ENCODE results near the gene SPHK1. TPM values are rescaled to one million over a fixed set of nuclear protein-coding genes. Genes with fewer than 3 reads are reported as not detected.
A peak's percentile ranks its signal among the peaks of the same experiment; 100 is the strongest.

SPHK1 gene
- total RNA-seq, 2 experiments from 2014 or later = 10.9 to 12.0 TPM

GRCh38 chr17:76376318-76377133 is 7.9 kb upstream of the SPHK1 start:
- no peaks in the 10 kb centered on the region for H3K27me3 Mint-ChIP-seq
- peaks cover 3% of the 10 kb centered on the region for H3K4me1 Mint-ChIP-seq
- H3K9me3 Mint-ChIP-seq = no peaks in the 10 kb centered on the region
- H3K36me3 Mint-ChIP-seq = no peaks in the 10 kb centered on the region
- DNase-seq = no peak
- no peak overlapping the region for H3K27ac Mint-ChIP-seq
- no peak overlapping the region for H3K4me3 Mint-ChIP-seq

GRCh38 chr17:76378548-76379274 is 5.7 kb upstream of the SPHK1 start:
- H3K27me3 Mint-ChIP-seq = no peaks in the 10 kb centered on the region
- no peak overlapping the region for H3K4me3 Mint-ChIP-seq
- H3K4me1 Mint-ChIP-seq = peaks cover 2% of the 10 kb centered on the region
- no peaks in the 10 kb centered on the region for H3K9me3 Mint-ChIP-seq
- no peak for DNase-seq
- H3K36me3 Mint-ChIP-seq = no peaks in the 10 kb centered on the region
- H3K27ac Mint-ChIP-seq = no peak overlapping the region

- Mint-ChIP-seq H3K27ac (no peak overlapping the region), H3K9me3 (no peaks in the 10 kb centered on the region), H3K36me3 (no peaks in the 10 kb centered on the region), H3K4me3 (no peak overlapping the region), H3K4me1 (peaks cover 2% of the 10 kb centered on the region), H3K27me3 (no peaks in the 10 kb centered on the region)
- no peak for DNase-seq
These were observed 5.2 kb upstream of the SPHK1 start for GRCh38 chr17:76379275-76379641.

DNA sequence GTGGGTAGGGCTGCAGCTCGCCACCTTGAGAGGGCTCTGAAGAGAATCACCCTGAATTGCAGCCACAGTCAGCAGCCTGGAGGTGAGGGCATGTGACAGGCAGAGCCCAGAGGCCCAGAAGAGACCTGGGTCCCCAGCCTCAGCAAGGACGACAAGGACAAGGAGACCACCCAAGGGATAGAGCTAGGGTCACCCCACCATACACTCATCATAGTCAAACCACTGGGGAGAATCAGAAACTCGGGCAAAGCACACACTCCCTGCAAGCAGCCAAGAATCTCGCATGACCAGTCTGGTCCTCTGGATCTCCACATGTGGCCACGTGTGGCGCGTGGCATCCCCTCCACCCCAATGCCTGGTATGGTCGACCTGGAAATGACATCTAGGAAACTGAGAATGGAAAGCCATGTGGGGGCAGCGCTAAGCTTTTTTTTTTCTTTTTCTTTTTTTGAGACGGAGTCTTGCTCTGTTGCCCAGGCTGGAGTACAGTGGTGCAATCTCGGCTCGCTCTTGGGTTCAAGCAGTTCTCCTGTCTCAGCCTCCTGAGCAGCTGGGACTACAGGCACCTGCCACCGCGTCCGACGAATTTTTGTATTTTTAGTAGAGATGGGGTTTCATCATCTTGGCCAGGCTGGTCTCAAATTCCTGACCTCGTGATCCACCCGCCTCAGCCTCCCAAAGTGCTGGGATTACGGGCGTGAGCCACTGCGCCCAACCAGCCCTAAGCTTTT is 4.6 kb upstream of the SPHK1 start:
- Mint-ChIP-seq H3K27ac (no peak overlapping the region), H3K4me1 (peaks cover 2% of the 10 kb centered on the region), H3K27me3 (no peaks in the 10 kb centered on the region), H3K36me3 (no peaks in the 10 kb centered on the region), H3K9me3 (no peaks in the 10 kb centered on the region), H3K4me3 (no peak overlapping the region)
- no peak for DNase-seq

GRCh38 chr17:76381633-76382350 is 2.6 kb upstream of the SPHK1 start:
- Mint-ChIP-seq H3K9me3 (no peaks in the 10 kb centered on the region), H3K4me1 (peaks cover 4% of the 10 kb centered on the region), H3K36me3 (peaks cover 2% of the 10 kb centered on the region), H3K27me3 (no peaks in the 10 kb centered on the region), H3K27ac (no peak overlapping the region), H3K4me3 (peak overlapping the region; percentile 14)
- no peak for DNase-seq

DNA sequence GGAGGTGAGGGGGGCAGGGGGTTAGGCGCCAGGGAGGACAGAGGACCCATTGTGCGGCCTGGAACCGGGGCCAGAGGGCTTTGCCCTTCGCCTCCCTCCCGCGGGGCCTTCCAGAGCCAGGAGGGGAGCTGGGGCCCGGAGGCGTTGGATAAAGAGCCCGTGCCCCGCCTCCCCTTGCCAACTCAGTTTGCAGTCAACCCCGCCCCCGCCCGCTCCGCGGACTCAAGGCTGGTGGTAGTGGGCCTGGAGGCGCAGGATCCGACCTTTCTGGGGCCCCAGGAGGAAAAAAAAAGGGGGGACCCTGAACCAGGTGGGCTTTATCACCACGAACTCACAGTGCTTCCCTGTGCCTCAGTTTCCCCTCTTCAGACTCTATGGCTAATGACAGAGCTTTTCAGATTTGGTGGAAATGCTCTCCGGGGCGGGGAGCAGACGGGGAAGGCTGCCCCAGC is 2.0 kb upstream of the SPHK1 start:
- peak overlapping the region; percentile 85 for H3K4me3 Mint-ChIP-seq
- H3K27ac Mint-ChIP-seq = no peak overlapping the region
- H3K4me1 Mint-ChIP-seq = peaks cover 4% of the 10 kb centered on the region
- H3K27me3 Mint-ChIP-seq = no peaks in the 10 kb centered on the region
- peaks cover 2% of the 10 kb centered on the region for H3K36me3 Mint-ChIP-seq
- DNase-seq = peak; percentile 26
- H3K9me3 Mint-ChIP-seq = no peaks in the 10 kb centered on the region

DNA sequence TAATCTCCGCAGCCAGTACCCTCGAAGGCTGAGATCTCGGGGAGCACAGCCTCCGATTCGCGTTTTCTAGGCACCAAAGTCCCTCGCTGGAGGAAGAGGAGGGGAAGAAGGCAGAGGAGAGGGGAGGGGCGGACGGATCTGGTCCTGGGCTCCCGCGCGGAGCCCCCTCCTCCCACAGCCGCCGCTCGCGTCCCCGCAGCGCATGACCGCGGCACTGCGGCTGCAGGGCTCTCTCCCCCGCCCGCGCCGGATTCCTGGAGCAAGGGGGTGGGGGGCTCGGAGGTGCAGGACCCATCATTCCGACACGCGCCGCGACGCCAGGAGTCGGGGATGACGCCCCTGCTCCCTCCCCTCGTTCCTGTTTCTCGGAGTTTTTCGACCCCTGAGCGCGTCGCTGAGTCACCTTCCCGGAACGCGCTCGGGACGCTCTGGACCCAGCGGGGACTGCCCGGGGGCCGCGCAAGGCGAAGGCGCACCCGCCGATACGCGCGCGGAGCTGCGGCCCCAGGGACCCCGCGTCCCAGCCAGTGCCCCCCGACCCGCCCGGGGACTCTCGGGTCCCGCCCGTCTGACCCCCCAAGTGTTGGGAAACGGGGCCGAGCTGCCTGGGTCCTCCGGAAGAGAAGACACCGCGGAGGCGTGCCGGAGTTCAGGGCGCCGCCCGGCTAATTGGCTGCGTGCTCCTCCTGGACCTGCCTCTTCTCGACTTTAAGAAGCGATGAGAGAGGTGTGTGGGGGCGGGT is 1.4 kb upstream of the SPHK1 start:
- H3K27me3 Mint-ChIP-seq = no peaks in the 10 kb centered on the region
- peak; percentile 74 for DNase-seq
- no peaks in the 10 kb centered on the region for H3K9me3 Mint-ChIP-seq
- peaks cover 2% of the 10 kb centered on the region for H3K36me3 Mint-ChIP-seq
- H3K4me1 Mint-ChIP-seq = peaks cover 4% of the 10 kb centered on the region
- no peak overlapping the region for H3K27ac Mint-ChIP-seq
- H3K4me3 Mint-ChIP-seq = peak overlapping the region; percentile 85

- H3K9me3 Mint-ChIP-seq = no peaks in the 10 kb centered on the region
- H3K4me3 Mint-ChIP-seq = peak overlapping the region; percentile 82
- no peaks in the 10 kb centered on the region for H3K27me3 Mint-ChIP-seq
These were observed 725 bp upstream of the SPHK1 start for GRCh38 chr17:76383546-76384221.

GRCh38 chr17:76384987-76385891 is 830 bp downstream of the SPHK1 start:
- Mint-ChIP-seq H3K36me3 (peaks cover 2% of the 10 kb centered on the region), H3K4me3 (peak overlapping the region; percentile 53), H3K9me3 (no peaks in the 10 kb centered on the region), H3K27me3 (no peaks in the 10 kb centered on the region), H3K4me1 (peaks cover 4% of the 10 kb centered on the region), H3K27ac (no peak overlapping the region)
- peak; percentile 40 for DNase-seq

More at GRCh38 chr17:76383546-76384221, 725 bp upstream of the SPHK1 start:
- Mint-ChIP-seq H3K4me1 (peaks cover 4% of the 10 kb centered on the region), H3K27ac (peak overlapping the region; percentile 87), H3K36me3 (peaks cover 2% of the 10 kb centered on the region)
- DNase-seq = peak; percentile 65

GRCh38 chr17:76385892-76386786 is 1.7 kb downstream of the SPHK1 start:
- Mint-ChIP-seq H3K4me3 (peak overlapping the region; percentile 44), H3K4me1 (peaks cover 4% of the 10 kb centered on the region), H3K36me3 (peaks cover 2% of the 10 kb centered on the region), H3K9me3 (no peaks in the 10 kb centered on the region), H3K27ac (peak overlapping the region; percentile 31), H3K27me3 (no peaks in the 10 kb centered on the region)
- peak; percentile 89 for DNase-seq

GRCh38 chr17:76386966-76387765 is 2.8 kb downstream of the SPHK1 start:
- H3K9me3 Mint-ChIP-seq = no peaks in the 10 kb centered on the region
- H3K27ac Mint-ChIP-seq = no peak overlapping the region
- no peaks in the 10 kb centered on the region for H3K27me3 Mint-ChIP-seq
- no peak for DNase-seq
- H3K4me1 Mint-ChIP-seq = peaks cover 4% of the 10 kb centered on the region
- peaks cover 5% of the 10 kb centered on the region for H3K36me3 Mint-ChIP-seq
- H3K4me3 Mint-ChIP-seq = no peak overlapping the region
